Right lung (tissue), 5 donors: ENCODE results near the gene RILPL1. TPM values are rescaled to one million over a fixed set of nuclear protein-coding genes. Genes with fewer than 3 reads are reported as not detected.
"Not testable (repeated sequence)": the region's sequence is repeated elsewhere in the genome, so short reads cannot be mapped to it uniquely, and the experiment has no call there.

Experiments used
- DNase-seq, 2 donors: peaks; one replicate each; pipeline ENCODE4 v3.0.0-alpha.2; 2013
- polyA plus RNA-seq, 5 donors: library from polyadenylated mRNA; unstranded; fragments of 120-200 nt; gene quantifications; one replicate each; pipeline versions ENCODE4 v1.2.1 to v1.2.3, GENCODE V29; 2013; ENCODE audit warnings: inconsistent platforms in 1 of 5, low replicate concordance in 1 of 5; ENCODE audit not compliant: insufficient read length in 5 of 5, insufficient read depth in 1 of 5

RILPL1 gene
- polyA plus RNA-seq, 5 donors, result 15.8 to 26.7 (median 22.6) TPM

DNA sequence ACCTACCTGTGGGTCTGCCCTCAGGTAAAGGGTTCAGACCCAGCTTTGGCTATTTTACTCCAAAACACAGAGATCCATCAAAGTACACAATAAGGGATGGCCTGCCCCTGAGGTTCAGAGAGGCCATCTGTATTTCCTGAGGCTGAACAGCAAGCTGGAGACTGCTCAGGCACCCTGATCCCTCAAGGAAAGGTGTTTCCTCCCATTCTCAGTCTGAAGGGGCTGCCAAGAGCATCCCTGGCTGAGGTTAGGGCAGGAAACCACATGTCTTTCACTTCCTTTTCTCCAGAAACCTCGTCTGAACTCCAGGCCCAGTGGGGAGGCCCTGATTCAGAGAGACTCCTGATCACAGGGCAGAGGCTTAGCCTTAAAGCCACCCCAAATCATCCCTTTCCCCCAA lies 1.5 kb downstream of the RILPL1 start:
- DNase-seq, result no peak

DNA sequence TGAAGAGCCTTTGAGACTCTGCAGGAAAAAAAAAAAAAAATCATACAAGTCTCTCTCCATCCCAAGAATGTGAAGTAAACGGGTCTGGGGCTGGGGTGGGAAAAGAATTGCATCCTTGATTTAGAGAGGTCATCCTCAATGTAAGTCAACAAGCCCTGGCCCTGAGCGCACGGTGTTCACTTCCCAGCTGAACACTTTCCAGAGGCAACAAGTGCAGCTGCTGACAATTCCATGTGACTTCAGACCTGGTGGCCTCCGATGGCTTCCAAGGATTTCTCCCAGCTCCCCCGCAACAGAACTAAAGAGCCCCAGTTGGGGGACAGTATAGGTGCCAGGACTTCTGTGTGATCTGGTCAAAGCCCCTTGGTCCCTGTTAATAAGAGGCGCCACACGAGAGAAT lies 2.4 kb downstream of the RILPL1 start:
- no peak for DNase-seq

DNA sequence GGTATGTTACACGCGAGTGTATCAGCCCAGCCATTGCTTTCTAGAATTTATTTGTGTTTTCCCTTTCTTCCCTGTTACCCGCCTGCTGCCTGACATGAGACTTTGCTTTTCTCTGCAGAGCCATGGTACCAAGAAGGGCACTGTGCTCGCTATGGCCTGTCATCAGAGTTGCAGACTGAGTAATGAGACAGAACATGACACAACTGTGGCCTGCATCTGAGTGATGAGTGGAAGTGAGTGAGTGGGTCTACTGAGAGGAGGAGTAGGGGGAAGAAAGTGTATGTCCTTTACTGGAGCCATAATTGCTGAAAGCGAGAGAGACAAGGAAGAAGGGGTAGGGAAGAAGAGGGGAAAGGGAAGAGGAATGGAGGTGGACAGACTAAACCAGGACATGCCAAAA lies 2.9 kb downstream of the RILPL1 start:
- no peak for DNase-seq

DNA sequence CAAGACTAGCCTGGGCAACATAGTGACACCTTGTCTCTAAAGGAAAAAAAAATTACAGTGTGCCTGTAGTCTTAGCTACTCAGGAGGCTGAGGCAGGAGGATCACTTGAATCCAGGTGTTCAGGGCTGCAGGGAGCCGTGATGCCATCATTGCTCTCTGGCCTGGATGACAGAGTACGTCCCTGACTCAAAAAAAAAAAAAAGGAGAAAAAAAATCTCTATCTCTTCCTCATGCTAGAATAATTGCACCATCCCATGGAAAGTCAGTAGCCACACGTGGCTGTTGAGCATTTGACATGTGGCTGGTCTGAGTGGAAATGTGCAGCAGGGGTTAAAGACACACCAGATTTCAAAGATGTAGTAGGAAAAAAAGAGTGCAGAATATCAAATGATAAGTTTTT lies 3.8 kb downstream of the RILPL1 start:
- no peak for DNase-seq

DNA sequence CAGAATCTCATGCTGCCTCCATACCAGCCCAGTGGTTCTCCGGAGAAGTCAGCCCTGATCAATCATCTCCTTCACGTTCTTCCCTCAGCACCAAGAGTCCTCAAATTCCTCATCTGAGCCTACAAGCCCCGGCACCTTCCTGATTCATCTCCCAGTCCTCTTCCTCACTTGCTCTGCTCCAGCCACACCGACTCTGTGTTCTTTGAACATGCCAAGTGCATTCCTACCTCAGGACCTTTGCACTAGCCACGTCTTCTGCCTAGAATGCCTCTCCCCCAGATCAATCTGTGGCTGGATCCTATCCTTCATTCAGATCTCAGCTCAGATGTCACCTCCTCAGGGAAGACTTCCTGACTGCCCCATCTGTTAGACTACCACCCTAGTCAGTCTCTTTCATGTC lies 4.7 kb downstream of the RILPL1 start:
- no peak for DNase-seq

DNA sequence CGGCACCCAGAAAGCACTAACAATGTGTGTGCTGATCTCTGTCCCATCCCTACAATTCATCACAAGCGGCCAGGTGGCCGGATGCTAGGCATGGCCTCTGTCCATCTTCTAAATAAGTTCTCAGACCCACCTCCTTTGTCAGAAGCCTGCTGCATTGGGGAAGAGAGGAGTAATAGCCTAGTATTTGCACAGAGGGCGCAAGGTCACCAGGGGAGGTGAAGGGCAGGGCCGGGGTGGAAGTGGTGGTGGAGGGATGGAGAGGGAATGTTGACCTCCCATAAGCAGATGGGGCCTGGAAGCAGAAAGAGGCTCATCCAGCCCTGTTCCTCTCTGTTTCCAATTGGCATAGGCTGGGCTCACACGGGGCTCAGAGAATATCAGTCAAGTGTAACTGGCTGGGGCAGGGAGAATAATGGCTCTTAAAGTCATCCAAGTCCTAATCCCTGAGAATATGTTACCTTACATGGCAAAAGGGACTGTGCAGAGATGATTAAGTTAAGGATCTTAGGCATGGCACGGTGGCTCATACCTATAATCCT lies 6.9 kb downstream of the RILPL1 start:
- no peak for DNase-seq

DNA sequence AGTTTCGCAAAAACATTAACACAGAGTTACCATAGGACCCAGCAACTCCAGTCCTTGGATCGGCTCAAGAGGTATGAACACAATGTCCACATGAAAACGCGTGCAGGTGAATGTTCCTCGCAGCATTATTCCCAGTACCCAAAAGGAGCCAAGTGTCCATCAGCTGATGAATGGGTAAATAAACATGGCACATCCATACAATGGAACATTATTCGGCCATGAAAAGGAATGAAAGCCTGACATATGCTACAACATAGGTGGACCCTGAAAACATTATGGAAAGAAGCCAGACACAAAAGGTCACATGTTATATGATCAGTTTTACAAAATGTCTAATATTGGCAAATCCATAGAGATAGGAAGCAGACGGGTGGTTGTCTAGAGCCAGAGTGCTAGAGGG lies 9.1 kb downstream of the RILPL1 start:
- no peak for DNase-seq

DNA sequence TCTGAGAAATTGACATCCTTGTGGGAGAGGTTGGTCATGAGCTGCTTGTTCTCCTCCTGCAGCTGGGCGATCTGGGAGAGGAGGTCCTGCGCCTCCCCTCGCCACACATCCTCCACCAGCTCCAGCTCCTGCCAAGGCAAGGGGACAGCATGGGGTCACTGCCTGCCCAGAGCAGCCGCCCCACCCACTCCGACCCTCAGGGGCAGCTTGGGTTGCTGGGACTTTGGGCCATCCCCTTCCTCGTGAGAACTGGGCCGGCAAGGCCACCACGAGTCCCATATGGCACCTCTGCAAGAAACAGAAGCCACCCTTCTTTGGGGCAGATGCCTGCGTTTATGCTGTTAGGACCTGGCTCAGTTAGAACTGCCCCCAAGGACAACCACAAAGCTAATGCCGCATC lies 10.0 kb downstream of the RILPL1 start:
- no peak for DNase-seq

DNA sequence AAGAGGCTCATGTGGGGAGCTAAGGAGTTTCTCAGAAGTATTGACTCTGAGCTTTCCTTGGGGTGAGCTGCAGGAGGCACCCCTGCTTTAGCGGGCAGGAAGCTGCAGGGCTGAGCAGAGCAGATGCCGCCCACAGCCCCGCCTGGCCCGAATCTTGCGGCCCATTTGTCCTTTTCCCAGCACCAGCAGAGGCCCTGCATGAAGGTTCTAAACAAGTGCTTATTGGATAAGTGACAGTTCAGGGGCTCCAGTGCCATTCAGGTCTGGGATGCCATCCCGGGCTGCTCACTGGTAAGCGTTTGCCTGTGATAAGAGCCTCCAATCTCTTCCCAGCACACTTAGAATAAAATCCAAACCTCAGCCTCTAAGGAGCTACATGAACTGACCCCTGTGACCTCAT lies 11.4 kb downstream of the RILPL1 start:
- DNase-seq, result no peak

DNA sequence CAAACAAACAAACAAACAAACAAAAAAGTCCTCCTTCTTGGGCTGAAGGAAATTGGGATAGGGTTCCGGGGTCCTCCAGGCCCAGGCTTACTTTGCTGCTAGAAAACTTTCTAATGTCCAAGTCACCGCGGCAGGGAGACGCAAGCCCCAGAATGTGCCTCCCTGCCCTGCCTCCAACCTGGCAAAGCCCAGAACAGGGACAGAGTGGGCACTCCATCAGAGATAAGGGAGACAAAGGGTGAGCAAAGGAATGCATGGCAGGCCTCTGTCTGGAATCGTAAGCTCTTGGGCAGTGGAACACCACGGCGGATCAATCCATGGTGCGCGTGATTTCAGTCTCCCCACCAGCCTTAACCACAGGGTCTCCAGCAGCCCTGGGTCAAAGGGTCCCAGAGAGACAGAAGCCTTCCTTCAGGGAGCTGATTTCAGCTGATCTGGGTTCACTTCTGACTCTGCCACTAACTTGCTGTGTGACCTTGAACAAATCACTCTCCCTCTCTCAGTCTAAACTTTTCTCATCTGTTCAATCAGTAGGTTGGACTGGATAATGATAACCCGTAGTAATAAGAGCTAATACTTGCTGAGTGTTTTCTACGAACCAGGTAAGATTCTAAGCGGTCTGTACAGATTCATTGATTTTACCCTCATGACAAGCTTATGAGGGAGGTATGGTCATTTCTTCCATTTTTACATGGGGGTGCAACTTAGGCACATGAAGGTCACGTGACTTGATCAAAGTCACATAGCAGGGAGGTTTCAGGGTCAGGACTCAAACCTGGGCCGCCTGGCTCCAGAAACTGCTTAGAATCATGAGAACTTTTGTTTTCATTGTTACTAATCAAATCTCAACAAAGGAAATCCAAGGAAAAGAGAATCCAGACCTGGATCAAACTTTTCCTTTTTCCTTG lies 12.7 kb downstream of the RILPL1 start:
- no peak for DNase-seq

DNA sequence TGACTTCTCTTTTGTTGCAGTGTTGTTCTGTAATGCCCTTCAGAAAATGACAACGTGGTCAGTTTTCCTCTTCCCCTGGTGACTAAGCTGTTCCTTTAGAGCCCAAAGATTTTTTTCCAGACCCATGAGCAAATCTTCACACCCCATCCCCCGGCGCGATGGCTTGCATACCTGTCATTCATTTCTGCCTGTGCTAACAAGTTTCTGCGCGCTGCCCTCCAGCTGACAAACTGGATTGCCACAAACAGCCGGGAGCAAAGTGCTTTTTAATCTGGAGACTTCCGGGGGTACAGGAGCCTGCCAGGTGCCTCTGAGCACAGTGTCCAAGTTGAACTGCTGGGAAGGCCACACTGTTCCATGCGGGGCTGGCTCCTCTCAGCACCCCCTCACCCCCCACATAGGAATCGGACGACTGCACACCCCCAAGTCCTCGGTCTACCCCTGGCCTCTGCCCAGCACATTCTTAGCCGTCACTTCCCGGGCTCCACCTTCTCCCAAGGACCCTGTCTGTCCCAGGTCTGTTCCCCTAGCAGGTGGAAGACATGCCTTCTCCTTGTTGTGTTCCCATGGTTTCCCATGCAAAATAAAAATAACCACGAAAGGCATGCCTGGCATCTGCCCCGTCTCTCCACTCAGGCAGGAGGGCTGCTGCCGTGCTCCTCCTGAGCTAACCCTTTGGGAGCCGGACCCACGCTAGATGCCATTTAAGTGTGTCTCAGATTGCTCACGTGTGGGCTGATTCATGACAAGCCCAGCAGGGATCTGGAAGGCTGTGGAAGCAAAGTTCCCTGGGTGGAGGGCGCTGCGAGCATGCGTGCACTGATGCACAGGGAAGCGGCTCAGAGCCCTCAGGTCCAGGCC lies 14.1 kb downstream of the RILPL1 start:
- peak; percentile 24 to 31 for DNase-seq

DNA sequence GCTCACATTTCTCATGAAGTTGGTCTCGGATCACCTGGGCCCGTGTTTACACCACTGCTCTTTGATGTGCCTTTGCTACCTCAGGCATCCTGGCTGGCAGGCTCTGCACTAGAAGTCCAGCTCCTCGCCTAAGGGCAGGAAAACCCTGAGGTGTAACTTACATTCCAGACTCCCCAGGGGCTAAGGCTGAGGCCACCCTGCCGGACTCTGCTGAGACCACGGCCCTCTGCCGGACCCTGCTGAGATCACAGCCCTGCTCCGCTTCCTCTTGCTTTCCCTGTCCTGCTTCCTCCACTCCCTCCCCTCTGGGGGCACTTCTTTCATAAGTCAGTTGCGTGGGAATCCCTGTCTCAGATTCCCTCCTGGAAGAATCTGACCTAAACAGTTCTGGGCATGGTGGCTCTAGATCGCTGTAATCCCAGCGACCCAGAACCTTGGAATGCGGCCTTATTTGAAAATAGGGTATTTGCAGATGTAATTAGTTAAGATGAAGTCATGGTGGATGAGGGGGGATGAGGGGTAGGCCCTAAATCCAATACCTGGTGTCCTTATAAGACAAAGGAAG lies 17.2 kb downstream of the RILPL1 start:
- DNase-seq, result no peak

DNA sequence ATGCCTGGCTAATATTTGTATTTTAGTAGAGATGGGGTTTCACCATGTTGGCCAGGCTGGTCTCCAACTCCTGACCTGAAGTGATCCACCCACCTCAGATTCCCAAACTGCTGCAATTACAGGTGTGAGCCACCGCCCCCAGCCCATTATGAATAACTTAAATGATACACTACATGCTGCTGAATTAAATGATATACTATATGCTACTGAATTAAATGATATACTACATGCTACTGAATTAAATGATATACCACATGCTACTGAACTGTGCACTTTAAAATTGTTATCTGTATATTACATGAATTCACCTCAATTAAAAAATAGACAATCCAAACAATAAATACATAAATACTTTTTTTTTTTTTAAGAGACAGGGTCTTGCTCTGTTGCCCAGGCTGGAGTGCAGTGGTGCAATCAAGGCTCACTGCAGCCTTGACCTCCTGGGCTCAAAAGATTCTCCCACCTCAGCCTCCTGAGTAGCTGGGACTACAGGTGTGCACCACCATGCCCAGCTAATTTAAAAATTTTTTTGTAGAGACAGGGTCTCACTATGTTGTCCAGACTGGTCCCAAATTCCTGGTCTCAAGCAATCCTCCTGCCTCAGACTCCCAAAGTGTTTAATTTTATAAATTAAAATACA lies 18.8 kb downstream of the RILPL1 start:
- not testable (repeated sequence) for DNase-seq

DNA sequence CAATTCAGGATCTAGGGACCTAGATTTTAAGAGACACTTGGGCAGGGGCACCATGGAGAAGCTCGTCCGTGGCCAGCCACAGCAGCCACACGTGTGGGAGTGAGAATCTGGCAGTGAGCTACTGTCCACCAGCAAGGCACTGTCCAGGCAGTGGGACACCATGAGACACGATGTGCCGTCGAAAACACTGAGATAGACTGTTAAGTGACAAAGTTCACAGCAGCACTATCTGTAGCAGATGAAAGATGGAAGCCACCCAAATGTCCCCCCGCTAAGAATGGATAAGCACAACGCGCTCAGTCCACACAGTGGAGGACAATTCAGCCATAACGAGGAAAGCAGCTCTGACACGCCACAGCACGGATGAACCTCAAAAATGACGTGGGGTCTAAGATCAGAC lies 19.7 kb downstream of the RILPL1 start:
- DNase-seq, result no peak

DNA sequence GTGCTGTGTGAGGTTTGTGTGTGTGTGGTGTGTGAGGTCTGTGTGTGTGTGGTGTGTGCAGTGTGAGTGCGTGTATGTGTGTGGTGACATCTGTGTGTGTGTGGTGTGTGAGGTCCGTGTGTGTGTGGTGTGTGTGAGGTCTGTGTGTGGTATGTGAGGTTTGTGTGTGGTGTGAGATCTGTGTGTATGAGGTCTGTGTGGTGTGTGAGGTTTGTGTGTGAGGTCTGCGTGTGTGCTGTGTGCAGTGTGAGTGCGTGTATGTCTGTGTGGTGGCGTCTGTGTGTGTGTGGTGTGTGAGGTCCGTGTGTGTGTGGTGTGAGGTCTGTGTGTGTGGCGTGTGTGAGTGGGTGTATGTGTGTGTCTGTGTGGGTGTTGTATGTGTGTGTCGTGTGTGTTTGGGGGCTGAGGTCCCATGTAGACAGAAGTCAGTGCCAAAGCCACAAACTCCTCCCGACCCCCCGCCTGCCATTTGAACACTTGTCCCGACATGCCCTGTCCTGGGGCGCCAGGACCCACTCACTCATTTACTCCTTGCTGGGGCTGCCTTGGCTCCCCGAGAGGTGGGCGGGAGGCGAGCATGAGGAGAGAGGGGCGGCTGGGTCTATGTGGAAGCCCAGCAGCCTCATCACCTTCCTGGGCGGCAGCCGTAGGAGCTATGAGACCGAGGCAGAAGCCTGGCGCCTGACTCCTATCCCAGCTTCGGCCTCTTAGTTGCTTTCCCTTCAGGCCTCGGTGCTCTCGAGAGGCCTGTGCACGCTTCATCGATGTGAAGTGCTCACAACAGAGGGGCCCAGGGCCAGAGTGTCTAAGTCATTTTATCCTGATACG lies 20.5 kb downstream of the RILPL1 start:
- no peak for DNase-seq

DNA sequence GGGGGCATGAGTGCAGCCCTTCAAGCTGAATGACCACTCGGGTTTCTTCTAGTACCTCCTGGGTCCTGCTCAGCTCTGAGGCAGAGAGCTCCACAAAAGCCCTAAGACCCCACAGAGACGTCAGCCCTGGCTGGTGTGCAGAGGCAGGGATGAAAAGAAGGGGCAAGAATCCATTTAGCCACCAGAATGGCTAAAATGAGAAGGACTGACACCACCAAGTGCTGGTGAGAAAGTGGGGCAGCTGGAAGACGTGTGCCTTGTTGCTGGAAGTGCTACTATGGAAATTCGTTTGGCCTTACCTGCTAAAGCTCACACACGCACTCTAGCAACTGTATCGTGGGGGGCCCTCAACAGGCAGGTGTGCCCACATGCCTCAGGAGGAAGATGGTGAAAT lies 26.7 kb downstream of the RILPL1 start:
- DNase-seq, result no peak

DNA sequence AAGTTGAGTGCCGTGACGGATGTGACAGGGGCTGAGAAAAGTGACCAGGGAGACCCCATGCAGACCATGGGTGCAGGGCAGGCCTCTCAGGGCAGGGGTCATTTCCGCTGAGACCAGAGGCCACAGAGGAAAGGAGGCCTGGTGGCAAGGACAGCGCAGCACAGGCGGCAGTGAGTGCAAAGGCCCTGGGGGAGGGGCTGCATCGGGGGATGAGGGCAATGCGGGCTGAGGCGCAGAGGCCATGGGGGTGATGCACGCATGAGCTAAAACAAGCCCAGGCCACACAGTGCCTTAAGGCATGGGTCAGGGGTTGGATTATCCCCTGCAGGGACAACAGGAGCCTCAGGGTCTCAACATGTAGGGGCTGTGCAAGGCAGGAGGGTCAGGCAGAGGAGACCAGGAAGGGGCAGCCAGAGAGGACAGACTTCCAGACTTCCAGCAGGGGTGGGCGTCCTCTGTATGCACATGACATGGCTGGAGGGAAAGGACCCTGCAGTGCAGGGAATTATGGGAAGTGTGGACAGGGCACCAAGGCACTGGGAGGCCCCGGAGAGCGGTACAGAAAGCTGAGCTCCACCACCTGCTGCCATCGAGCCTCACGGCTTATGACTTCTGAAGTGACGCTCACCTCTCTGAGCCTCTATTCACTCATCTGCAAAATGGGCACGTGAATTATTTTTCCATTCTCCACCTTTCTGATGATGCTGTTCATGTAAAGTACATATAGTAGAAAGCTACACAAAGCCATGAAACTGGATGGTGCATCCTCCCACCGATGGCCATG lies 27.3 kb downstream of the RILPL1 start:
- no peak for DNase-seq

DNA sequence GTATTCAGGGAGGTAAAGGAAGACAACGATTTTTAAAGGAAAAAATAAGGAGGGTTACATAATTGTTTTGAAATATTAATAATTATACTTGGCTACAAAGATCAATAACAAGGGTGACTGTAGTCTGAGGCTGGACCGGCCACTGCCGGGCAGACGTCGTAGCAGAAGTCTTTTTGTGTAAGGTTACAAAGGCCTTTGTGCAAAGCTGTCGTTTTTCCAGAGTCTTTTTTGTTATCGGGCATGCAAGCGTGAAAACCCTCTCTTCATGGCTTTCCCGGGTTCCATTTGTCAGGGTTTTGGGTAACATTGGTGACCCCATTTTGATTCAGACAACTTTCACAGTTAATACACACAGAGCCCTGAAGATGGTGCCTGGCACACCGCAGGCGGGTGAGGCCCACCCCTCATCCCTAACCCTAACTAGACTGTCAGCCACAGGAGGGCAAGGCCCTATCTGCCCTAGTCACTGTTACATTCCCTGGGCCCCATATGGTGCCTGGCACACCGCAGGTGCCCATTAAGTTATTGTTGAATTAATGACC lies 31.3 kb downstream of the RILPL1 start:
- no peak for DNase-seq

DNA sequence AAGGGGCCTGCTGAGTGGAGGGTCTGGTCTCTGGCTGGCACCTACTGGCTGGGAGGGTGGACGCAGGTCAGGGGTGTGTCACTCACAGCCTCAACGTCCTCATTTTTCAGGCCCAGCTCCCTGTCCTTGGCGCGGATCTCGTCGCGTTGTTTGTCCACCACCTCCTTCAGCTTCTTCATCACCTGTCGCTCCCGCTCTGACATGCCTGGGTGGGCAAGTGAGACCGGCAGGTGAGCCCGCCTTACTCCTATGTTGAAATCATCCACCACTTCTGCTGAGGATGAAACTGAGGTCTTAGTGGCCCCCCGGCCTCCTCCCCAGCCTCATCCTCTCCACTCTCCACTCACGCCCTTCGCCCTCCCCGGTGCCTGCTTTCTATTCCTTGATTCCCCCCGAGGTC lies 34.2 kb downstream of the RILPL1 start:
- DNase-seq, result no peak
